PC-9 (cell line): Measurements from ENCODE around the gene EPB41L5. TPM values are rescaled to one million over a fixed set of nuclear protein-coding genes. Genes with fewer than 3 reads are reported as not detected.

Experiments used
- BruUV-seq: library from RNA; stranded (reverse); fragments of 400-500 nt; replicated peaks from 2 replicates; lab custom pipeline; 2021; lab: Mats Ljungman, UMichigan
- CTCF ChIA-PET: fragments of 300-600 bp; sonication (Branson Sonifier 250); formaldehyde crosslinking; loops from one replicate; lab custom pipeline; 2022; ENCODE audit warnings: antibody characterized with exemption; lab: Charles Lee
- POLR2A ChIA-PET: fragments of 300-600 bp; sonication (Branson Sonifier 250); formaldehyde crosslinking; loops from one replicate; lab custom pipeline; 2022; ENCODE audit warnings: antibody characterized with exemption; ENCODE audit not compliant: unreplicated experiment; lab: Charles Lee
- DNase-seq, 2 experiments: peaks; one replicate each; pipeline versions ENCODE4 v3.0.0 to v3.0.0-alpha.2; 2015 to 2022; ENCODE audit warnings: mixed read lengths in 1 of 2
- H2AFZ ChIP-seq: fragments of 200-600 bp; sonication (generic); 2 replicates; pipeline ENCODE4 v1.8.1; 2017; ENCODE audit warnings: antibody characterized with exemption
- H3F3A ChIP-seq: fragments of 200-600 bp; sonication (generic); 2 replicates; pipeline ENCODE4 v1.8.1; 2017; ENCODE audit warnings: antibody characterized with exemption, mild to moderate bottlenecking, low read depth; ENCODE audit not compliant: insufficient read depth
- H3K27ac ChIP-seq: fragments of 200-600 bp; sonication (generic); 2 replicates; pipeline ENCODE4 v1.6.1; 2016; ENCODE audit warnings: mixed run types
- H3K27me3 ChIP-seq: fragments of 200-600 bp; sonication (generic); 2 replicates; pipeline ENCODE4 v1.6.1; 2016; ENCODE audit warnings: low read depth, mixed run types; ENCODE audit not compliant: insufficient read depth
- H3K36me3 ChIP-seq: fragments of 200-600 bp; sonication (generic); 2 replicates; pipeline ENCODE4 v1.6.1; 2016; ENCODE audit warnings: low read depth, mixed run types
- H3K4me1 ChIP-seq: fragments of 200-600 bp; sonication (generic); replicated peaks from 2 replicates; pipeline ENCODE4 v1.6.1; 2016; ENCODE audit warnings: mixed run types; ENCODE audit not compliant: insufficient read depth
- H3K4me2 ChIP-seq: fragments of 200-600 bp; sonication (generic); 2 replicates; pipeline ENCODE4 v1.6.1; 2017; ENCODE audit warnings: mixed run types
- H3K4me3 ChIP-seq: fragments of 200-600 bp; sonication (generic); 2 replicates; pipeline ENCODE4 v1.6.1; 2016; ENCODE audit warnings: mixed run types
- H3K79me2 ChIP-seq: fragments of 200-600 bp; sonication (generic); 2 replicates; pipeline ENCODE4 v1.6.1; 2017; ENCODE audit warnings: low read depth, mixed run types
- H3K9me2 ChIP-seq: fragments of 200-600 bp; sonication (generic); 2 replicates; pipeline ENCODE4 v1.8.1; 2017; ENCODE audit warnings: mild to moderate bottlenecking; ENCODE audit not compliant: insufficient read depth
- H3K9me3 ChIP-seq: fragments of 200-600 bp; sonication (generic); 2 replicates; pipeline ENCODE4 v1.8.1; 2016; ENCODE audit warnings: low read depth; ENCODE audit not compliant: insufficient read depth
- H4K20me1 ChIP-seq: fragments of 200-600 bp; sonication (generic); 2 replicates; pipeline ENCODE4 v1.8.1; 2017; ENCODE audit not compliant: insufficient read depth
- CTCF ChIP-seq: fragments of 200-600 bp; sonication (generic); conservative IDR thresholded peaks from 2 replicates; pipeline ENCODE4 v1.6.1; 2017; ENCODE audit warnings: mixed run types, antibody characterized with exemption, mild to moderate bottlenecking, moderate library complexity
- EZH2 ChIP-seq: fragments of 200-600 bp; sonication (generic); IDR thresholded peaks from 2 replicates; pipeline ENCODE4 v1.8.0; 2017; ENCODE audit warnings: antibody characterized with exemption, low read depth
- intact Hi-C: fragments of 100-400 bp; cut with micrococcal nuclease; formaldehyde crosslinking; loops from one replicate; pipeline ENCODE4 v1.10.0; 2022; ENCODE audit not compliant: unreplicated experiment
- total RNA-seq: library from RNA; stranded (reverse); gene quantifications from 2 replicates; pipeline ENCODE4 v1.2.3, GENCODE V29; 2021

EPB41L5 gene
- total RNA-seq, 1 experiment from 2014 or later = 18.4 TPM

GRCh38 chr2:120219766-120220165 is 206.9 kb downstream of the EPB41L5 start:
- ChIA-PET POLR2A (interaction anchor here (0.5 kb wide), 1 partner anchor 63 kb away, joined by 12 read pairs; no protein-coding TSS in a partner anchor), CTCF (no interaction called here)
- H2AFZ ChIP-seq = no peak overlapping the region
- H4K20me1 ChIP-seq = peaks cover 25% of the 10 kb centered on the region
- H3K9me3 ChIP-seq = no peaks in the 10 kb centered on the region
- intact Hi-C loops = no loop called here
- DNase-seq = no peak
- no peaks in the 10 kb centered on the region for H3K27me3 ChIP-seq
- H3K4me1 ChIP-seq = peaks cover 38% of the 10 kb centered on the region
- peaks cover 52% of the 10 kb centered on the region for H3K79me2 ChIP-seq
- H3K36me3 ChIP-seq = no peaks in the 10 kb centered on the region; the same call in 1 of the 2 replicates
- TF ChIP-seq CTCF (no peak), EZH2 (no peak)
- no TSS peak for BruUV-seq
- peak overlapping the region; percentile 83; the same call in 1 of the 2 replicates for H3K4me2 ChIP-seq
- H3K9me2 ChIP-seq = no peaks in the 10 kb centered on the region
- no peak overlapping the region for H3K27ac ChIP-seq
- H3F3A ChIP-seq = no peaks in the 10 kb centered on the region; the same call in 1 of the 2 replicates
- no peak overlapping the region for H3K4me3 ChIP-seq

- H3K27ac ChIP-seq = no peak overlapping the region
- POLR2A ChIA-PET = no interaction called here
- H3K9me3 ChIP-seq = no peaks in the 10 kb centered on the region
- H3K4me2 ChIP-seq = peak overlapping the region; percentile 83
- H3K4me1 ChIP-seq = peaks cover 41% of the 10 kb centered on the region
- peaks cover 25% of the 10 kb centered on the region for H4K20me1 ChIP-seq
- no peaks in the 10 kb centered on the region; the same call in 1 of the 2 replicates for H3K36me3 ChIP-seq
- DNase-seq = no peak
- no peaks in the 10 kb centered on the region for H3K27me3 ChIP-seq
- no TSS peak for BruUV-seq
- H3K9me2 ChIP-seq = no peaks in the 10 kb centered on the region
- intact Hi-C loops = no loop called here
- H3K79me2 ChIP-seq = peaks cover 52% of the 10 kb centered on the region
- no peak overlapping the region for H2AFZ ChIP-seq
- TF ChIP-seq CTCF (no peak), EZH2 (no peak)
- no peaks in the 10 kb centered on the region; the same call in 1 of the 2 replicates for H3F3A ChIP-seq
- CTCF ChIA-PET = no interaction called here
- H3K4me3 ChIP-seq = peak overlapping the region; percentile 72; the same call in 1 of the 2 replicates
Observed at GRCh38 chr2:120220756-120221155, 207.9 kb downstream of the EPB41L5 start.

- Histone ChIP-seq H2AFZ (no peak overlapping the region), H3K27ac (no peak overlapping the region), H3K9me3 (no peaks in the 10 kb centered on the region), H3K4me2 (peak overlapping the region; percentile 83), H3K4me3 (peak overlapping the region; percentile 72; the same call in 1 of the 2 replicates), H3K27me3 (no peaks in the 10 kb centered on the region), H3K9me2 (no peaks in the 10 kb centered on the region), H3K4me1 (peaks cover 41% of the 10 kb centered on the region), H4K20me1 (peaks cover 21% of the 10 kb centered on the region), H3K36me3 (no peaks in the 10 kb centered on the region; the same call in 1 of the 2 replicates), H3F3A (no peaks in the 10 kb centered on the region; the same call in 1 of the 2 replicates), H3K79me2 (peaks cover 52% of the 10 kb centered on the region)
- ChIA-PET POLR2A (no interaction called here), CTCF (no interaction called here)
- no TSS peak for BruUV-seq
- TF ChIP-seq CTCF (no peak), EZH2 (no peak)
- intact Hi-C loops = loop anchor here (2.0 kb wide), 1 partner anchor 17 kb away; no protein-coding TSS in a partner anchor
- no peak for DNase-seq
Observed at GRCh38 chr2:120221616-120222015, 208.7 kb downstream of the EPB41L5 start.
